ENCODE data around the gene BNC2. TPM values are rescaled to one million over a fixed set of nuclear protein-coding genes. Genes with fewer than 3 reads are reported as not detected.
"Not testable (repeated sequence)": the region's sequence is repeated elsewhere in the genome, so short reads cannot be mapped to it uniquely, and the experiment has no call there.

BNC2 gene
- total and polyA plus RNA-seq, 2 donors (not counting 1 experiment from before 2014, with no cell fraction given) = 34.7 to 39.1 TPM

DNA sequence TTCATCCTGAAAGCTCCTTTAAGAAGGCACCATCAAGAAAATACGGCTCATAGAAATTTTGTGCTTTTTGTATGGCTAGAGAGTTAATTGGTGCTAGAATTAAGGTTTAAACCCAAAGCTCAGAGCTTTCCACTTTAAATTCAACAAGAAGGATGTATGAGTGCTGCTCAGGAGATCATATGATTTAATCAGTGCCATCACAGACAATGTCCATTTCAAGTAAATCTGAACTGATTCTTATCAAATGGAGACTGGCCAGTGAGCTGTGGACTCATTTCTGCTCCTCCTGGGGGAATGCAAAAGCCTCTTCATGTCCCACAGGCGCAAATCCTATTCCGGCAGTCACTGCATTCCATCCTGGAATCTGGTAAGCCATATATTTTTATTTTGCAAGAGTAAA, 327.2 kb downstream of the BNC2 start:
- H3K9ac ChIP-seq (ENCODE audit: insufficient read depth, low read length) = no peak overlapping the region
- no peaks in the 10 kb centered on the region for H3K27me3 ChIP-seq (ENCODE audit: control insufficient read depth, insufficient read depth, low read length)
- H2AFZ ChIP-seq (ENCODE audit: low read length) = no peak overlapping the region
- H3K4me3 ChIP-seq (replicated peaks in 1 of 4; ENCODE audit: control extremely low read depth in 1 of 4, insufficient read depth in 1 of 4, low read depth in 3 of 4, low read length in 4 of 4) = no peak overlapping the region
- H3K4me2 ChIP-seq (ENCODE audit: extremely low read depth, insufficient read depth, low read length) = no peak overlapping the region
- H3K27ac ChIP-seq (ENCODE audit: insufficient read depth, low read length) = no peak overlapping the region
- H3K36me3 ChIP-seq (ENCODE audit: control insufficient read depth, insufficient read depth, low read length) = no peaks in the 10 kb centered on the region
- H3K9me3 ChIP-seq (ENCODE audit: control insufficient read depth, insufficient read depth, low read depth, low read length) = no peaks in the 10 kb centered on the region
- H4K20me1 ChIP-seq (ENCODE audit: control insufficient read depth, extremely low read depth, insufficient read depth, low read length) = no peaks in the 10 kb centered on the region
- DNase-seq (ENCODE audit: low read depth in 2 of 2) = no peak
- peaks cover 6% of the 10 kb centered on the region for H3K4me1 ChIP-seq (ENCODE audit: control insufficient read depth, extremely low read depth, insufficient read depth, low read length)
- no peak for TF ChIP-seq EZH2 (IDR thresholded peaks at IDR 0.05; ENCODE audit: low read length, missing control alignments)
- TF ChIP-seq, protein P1, sequence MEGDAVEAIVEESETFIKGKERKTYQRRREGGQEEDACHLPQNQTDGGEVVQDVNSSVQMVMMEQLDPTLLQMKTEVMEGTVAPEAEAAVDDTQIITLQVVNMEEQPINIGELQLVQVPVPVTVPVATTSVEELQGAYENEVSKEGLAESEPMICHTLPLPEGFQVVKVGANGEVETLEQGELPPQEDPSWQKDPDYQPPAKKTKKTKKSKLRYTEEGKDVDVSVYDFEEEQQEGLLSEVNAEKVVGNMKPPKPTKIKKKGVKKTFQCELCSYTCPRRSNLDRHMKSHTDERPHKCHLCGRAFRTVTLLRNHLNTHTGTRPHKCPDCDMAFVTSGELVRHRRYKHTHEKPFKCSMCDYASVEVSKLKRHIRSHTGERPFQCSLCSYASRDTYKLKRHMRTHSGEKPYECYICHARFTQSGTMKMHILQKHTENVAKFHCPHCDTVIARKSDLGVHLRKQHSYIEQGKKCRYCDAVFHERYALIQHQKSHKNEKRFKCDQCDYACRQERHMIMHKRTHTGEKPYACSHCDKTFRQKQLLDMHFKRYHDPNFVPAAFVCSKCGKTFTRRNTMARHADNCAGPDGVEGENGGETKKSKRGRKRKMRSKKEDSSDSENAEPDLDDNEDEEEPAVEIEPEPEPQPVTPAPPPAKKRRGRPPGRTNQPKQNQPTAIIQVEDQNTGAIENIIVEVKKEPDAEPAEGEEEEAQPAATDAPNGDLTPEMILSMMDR (conservative IDR thresholded peaks at IDR 0.05 in 1 of 2, IDR thresholded peaks at IDR 0.05 in 1 of 2; ENCODE audit: low read depth in 1 of 2, low read length in 2 of 2) = no peak
- H3K79me2 ChIP-seq (ENCODE audit: control insufficient read depth, insufficient read depth, low read length) = no peaks in the 10 kb centered on the region

DNA sequence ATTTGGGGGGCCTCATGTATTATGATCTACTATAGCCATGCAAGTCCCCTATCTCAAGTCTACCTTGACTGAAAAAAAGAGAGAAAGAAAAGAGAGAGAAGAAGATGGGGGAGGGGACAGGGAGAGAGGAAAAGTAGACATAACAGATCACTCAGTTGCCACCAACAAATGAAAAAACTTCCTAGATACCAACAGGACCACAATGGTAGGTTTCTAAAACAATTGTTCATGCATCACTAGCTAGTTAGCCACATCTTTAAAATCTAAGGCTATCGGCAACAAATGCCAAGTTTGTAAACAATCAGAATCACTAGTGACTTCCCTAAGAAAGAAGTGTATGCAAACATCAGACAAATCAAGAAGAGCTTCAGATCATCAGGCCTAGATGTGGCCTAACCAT, 328.2 kb downstream of the BNC2 start:
- Histone ChIP-seq H3K9me3 (ENCODE audit: control insufficient read depth, insufficient read depth, low read depth, low read length) (no peaks in the 10 kb centered on the region), H3K27me3 (ENCODE audit: control insufficient read depth, insufficient read depth, low read length) (no peaks in the 10 kb centered on the region), H3K79me2 (ENCODE audit: control insufficient read depth, insufficient read depth, low read length) (no peaks in the 10 kb centered on the region), H2AFZ (ENCODE audit: low read length) (no peak overlapping the region), H3K9ac (ENCODE audit: insufficient read depth, low read length) (no peak overlapping the region), H3K4me2 (ENCODE audit: extremely low read depth, insufficient read depth, low read length) (no peak overlapping the region), H3K36me3 (ENCODE audit: control insufficient read depth, insufficient read depth, low read length) (no peaks in the 10 kb centered on the region), H3K4me3 (replicated peaks in 1 of 4; ENCODE audit: control extremely low read depth in 1 of 4, insufficient read depth in 1 of 4, low read depth in 3 of 4, low read length in 4 of 4) (no peak overlapping the region), H4K20me1 (ENCODE audit: control insufficient read depth, extremely low read depth, insufficient read depth, low read length) (no peaks in the 10 kb centered on the region), H3K4me1 (ENCODE audit: control insufficient read depth, extremely low read depth, insufficient read depth, low read length) (peaks cover 6% of the 10 kb centered on the region), H3K27ac (ENCODE audit: insufficient read depth, low read length) (no peak overlapping the region)
- no peak for DNase-seq (ENCODE audit: low read depth in 2 of 2)
- TF ChIP-seq EZH2 (IDR thresholded peaks at IDR 0.05; ENCODE audit: low read length, missing control alignments) = no peak
- TF ChIP-seq, protein P1 (conservative IDR thresholded peaks at IDR 0.05 in 1 of 2, IDR thresholded peaks at IDR 0.05 in 1 of 2; ENCODE audit: low read depth in 1 of 2, low read length in 2 of 2) = no peak

DNA sequence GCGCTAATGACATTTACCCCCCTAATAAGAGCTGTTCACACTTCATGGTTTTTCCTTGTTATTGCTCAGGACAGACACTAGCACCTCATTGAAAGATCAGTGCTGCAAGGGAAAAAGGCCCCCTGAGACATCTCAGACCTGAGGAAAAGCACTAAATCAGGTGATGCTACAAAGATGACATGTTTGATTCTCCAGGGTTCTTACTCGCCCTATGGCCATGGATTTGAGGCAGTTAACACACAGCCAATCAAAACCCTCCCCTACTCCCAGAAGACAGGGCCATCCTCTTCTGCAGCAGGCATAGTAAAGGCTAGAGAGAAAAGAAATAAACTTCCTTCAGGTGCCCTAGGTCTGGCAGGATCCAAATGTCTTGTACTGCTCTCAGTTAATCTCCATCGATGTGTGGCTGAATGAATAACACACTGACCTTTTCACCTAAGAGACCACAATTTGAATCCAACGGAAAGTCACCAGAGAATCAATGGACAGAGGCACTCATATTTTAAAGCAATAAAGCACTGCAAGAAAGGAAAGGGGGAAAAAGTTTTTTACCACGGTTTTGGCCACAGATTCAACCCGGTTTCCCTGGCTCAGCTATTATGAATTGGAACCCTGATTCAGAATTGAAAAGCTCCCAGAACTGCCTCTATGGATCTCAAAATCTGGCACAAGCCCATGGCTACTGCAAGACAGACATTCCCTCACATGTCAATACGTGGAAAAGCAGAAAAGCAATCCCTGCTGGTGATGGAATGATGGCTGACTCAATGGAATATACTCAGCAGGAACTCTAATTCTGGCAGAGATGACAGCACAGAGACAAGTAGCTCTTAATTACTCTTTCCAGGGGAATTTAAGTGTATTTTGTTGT, 329.5 kb downstream of the BNC2 start:
- Histone ChIP-seq H3K27ac (ENCODE audit: insufficient read depth, low read length) (no peak overlapping the region), H3K4me3 (replicated peaks in 1 of 4; ENCODE audit: control extremely low read depth in 1 of 4, insufficient read depth in 1 of 4, low read depth in 3 of 4, low read length in 4 of 4) (no peak overlapping the region), H3K4me2 (ENCODE audit: extremely low read depth, insufficient read depth, low read length) (peak overlapping the region; percentile 44)

DNA sequence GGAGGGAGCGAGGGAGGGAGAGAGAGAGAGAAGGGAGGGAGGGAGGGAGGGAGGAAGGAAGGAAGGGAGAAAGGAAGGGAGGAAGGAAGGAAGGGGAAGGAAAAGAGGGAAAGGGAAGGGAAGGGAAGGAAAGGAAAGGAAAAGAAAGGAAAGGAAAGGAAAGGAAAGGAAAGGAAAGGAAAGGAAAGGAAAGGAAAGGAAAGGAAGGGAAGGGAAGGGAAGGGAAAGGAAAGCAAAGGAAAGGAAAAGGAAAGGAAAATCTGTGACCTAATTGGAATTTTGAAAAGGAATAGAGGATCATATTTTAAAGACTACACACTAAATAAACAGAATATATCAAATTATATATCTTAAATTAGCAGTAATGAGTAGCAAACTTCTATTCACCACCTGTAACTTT, 330.8 kb downstream of the BNC2 start:
- not testable (repeated sequence) for H3K9me3 ChIP-seq (ENCODE audit: control insufficient read depth, insufficient read depth, low read depth, low read length); H3K79me2 ChIP-seq (ENCODE audit: control insufficient read depth, insufficient read depth, low read length); DNase-seq (ENCODE audit: low read depth in 2 of 2); H3K4me3 ChIP-seq (replicated peaks in 1 of 4; ENCODE audit: control extremely low read depth in 1 of 4, insufficient read depth in 1 of 4, low read depth in 3 of 4, low read length in 4 of 4); H3K27ac ChIP-seq (ENCODE audit: insufficient read depth, low read length); H3K4me2 ChIP-seq (ENCODE audit: extremely low read depth, insufficient read depth, low read length); H4K20me1 ChIP-seq (ENCODE audit: control insufficient read depth, extremely low read depth, insufficient read depth, low read length); H3K27me3 ChIP-seq (ENCODE audit: control insufficient read depth, insufficient read depth, low read length); H2AFZ ChIP-seq (ENCODE audit: low read length); H3K9ac ChIP-seq (ENCODE audit: insufficient read depth, low read length); H3K36me3 ChIP-seq (ENCODE audit: control insufficient read depth, insufficient read depth, low read length); H3K4me1 ChIP-seq (ENCODE audit: control insufficient read depth, extremely low read depth, insufficient read depth, low read length)

More for the DNA sequence above, 329.5 kb downstream of the BNC2 start:
- TF ChIP-seq, protein P1 (conservative IDR thresholded peaks at IDR 0.05 in 1 of 2, IDR thresholded peaks at IDR 0.05 in 1 of 2; ENCODE audit: low read depth in 1 of 2, low read length in 2 of 2) = no peak
- no peak for TF ChIP-seq EZH2 (IDR thresholded peaks at IDR 0.05; ENCODE audit: low read length, missing control alignments)
- peak; percentile 37 to 75 for DNase-seq (ENCODE audit: low read depth in 2 of 2)
- Histone ChIP-seq H4K20me1 (ENCODE audit: control insufficient read depth, extremely low read depth, insufficient read depth, low read length) (no peaks in the 10 kb centered on the region), H3K36me3 (ENCODE audit: control insufficient read depth, insufficient read depth, low read length) (no peaks in the 10 kb centered on the region), H3K27me3 (ENCODE audit: control insufficient read depth, insufficient read depth, low read length) (no peaks in the 10 kb centered on the region), H3K4me1 (ENCODE audit: control insufficient read depth, extremely low read depth, insufficient read depth, low read length) (peaks cover 6% of the 10 kb centered on the region), H3K79me2 (ENCODE audit: control insufficient read depth, insufficient read depth, low read length) (no peaks in the 10 kb centered on the region), H2AFZ (ENCODE audit: low read length) (no peak overlapping the region), H3K9ac (ENCODE audit: insufficient read depth, low read length) (no peak overlapping the region), H3K9me3 (ENCODE audit: control insufficient read depth, insufficient read depth, low read depth, low read length) (no peaks in the 10 kb centered on the region)

All from fibroblast of lung (primary cell).